CD4-positive, alpha-beta T cell treated with Interleukin-15 for 1 hour (primary cell): ENCODE results near the gene ITGB5.

Experiments used
- DNase-seq: peaks from one replicate; pipeline ENCODE4 v3.0.0-alpha.2; 2020

The ITGB5 gene

GRCh38 chr3:124858275-124858674, 28.9 kb downstream of the ITGB5 start:
- no peak for DNase-seq

GRCh38 chr3:124856677-124857076, 30.5 kb downstream of the ITGB5 start:
- no peak for DNase-seq

- DNase-seq, result no peak
These were observed 33.2 kb downstream of the ITGB5 start for GRCh38 chr3:124854009-124854408.

GRCh38 chr3:124853446-124853845, 33.7 kb downstream of the ITGB5 start:
- DNase-seq, result no peak

- no peak for DNase-seq
These were observed 35.3 kb downstream of the ITGB5 start for GRCh38 chr3:124851905-124852304.

GRCh38 chr3:124851136-124851535, 36.0 kb downstream of the ITGB5 start:
- DNase-seq, result no peak

GRCh38 chr3:124850633-124851032, 36.5 kb downstream of the ITGB5 start:
- no peak for DNase-seq

GRCh38 chr3:124850212-124850611, 37.0 kb downstream of the ITGB5 start:
- no peak for DNase-seq

- DNase-seq, result no peak
These were observed 38.9 kb downstream of the ITGB5 start for GRCh38 chr3:124848300-124848699.

GRCh38 chr3:124847863-124848262, 39.3 kb downstream of the ITGB5 start:
- DNase-seq, result no peak

GRCh38 chr3:124847051-124847450, 40.1 kb downstream of the ITGB5 start:
- no peak for DNase-seq

- no peak for DNase-seq
These were observed 41.0 kb downstream of the ITGB5 start for GRCh38 chr3:124846189-124846588.

- DNase-seq, result no peak
These were observed 41.8 kb downstream of the ITGB5 start for GRCh38 chr3:124845406-124845805.

- DNase-seq, result no peak
These were observed 43.5 kb downstream of the ITGB5 start for GRCh38 chr3:124843506-124844177.

- no peak for DNase-seq
These were observed 44.1 kb downstream of the ITGB5 start for GRCh38 chr3:124843047-124843446.

- DNase-seq, result no peak
These were observed 45.6 kb downstream of the ITGB5 start for GRCh38 chr3:124841517-124841916.

GRCh38 chr3:124840331-124840730, 46.8 kb downstream of the ITGB5 start:
- no peak for DNase-seq

- no peak for DNase-seq
These were observed 47.3 kb downstream of the ITGB5 start for GRCh38 chr3:124839896-124840295.

GRCh38 chr3:124838963-124839362, 48.2 kb downstream of the ITGB5 start:
- DNase-seq, result no peak

GRCh38 chr3:124837730-124838186, 49.4 kb downstream of the ITGB5 start:
- DNase-seq, result no peak

- DNase-seq, result no peak
These were observed 50.1 kb downstream of the ITGB5 start for GRCh38 chr3:124837065-124837464.

- no peak for DNase-seq
These were observed 50.7 kb downstream of the ITGB5 start for GRCh38 chr3:124836448-124836847.

GRCh38 chr3:124834723-124835718, 52.1 kb downstream of the ITGB5 start:
- DNase-seq, result peak; percentile 34
